Thyroid gland (tissue), 4 donors: ENCODE results near the gene HEATR9. TPM values are rescaled to one million over a fixed set of nuclear protein-coding genes. Genes with fewer than 3 reads are reported as not detected.

Experiments
- DNase-seq, 2 donors: peaks; one replicate each; pipeline ENCODE4 v3.0.0-alpha.2; 2019
- H3K27ac ChIP-seq, 3 donors: fragments of 200-600 bp; sonication (generic); 1 replicate in 2 of 3; 2 replicates in 1 of 3; pipeline ENCODE4 v1.5.1; 2016 to 2019; ENCODE audit warnings: mild to moderate bottlenecking in 1 of 3, moderate library complexity in 1 of 3
- H3K27me3 ChIP-seq: fragments of 200-600 bp; sonication (generic); one replicate; pipeline ENCODE4 v1.5.1; 2019
- H3K36me3 ChIP-seq, 2 donors: fragments of 200-600 bp; sonication (generic); one replicate each; pipeline ENCODE4 v1.5.1; 2016 to 2019
- H3K4me1 ChIP-seq, 2 donors: fragments of 200-600 bp; sonication (generic); one replicate each; pipeline ENCODE4 v1.5.1; 2017 to 2019
- H3K4me3 ChIP-seq, 3 donors: fragments of 200-600 bp; sonication (generic); replicated peaks in 1 of 3; 1 replicate in 2 of 3; 2 replicates in 1 of 3; pipeline ENCODE4 v1.5.1; 2016; ENCODE audit warnings: mild to moderate bottlenecking in 1 of 3
- H3K9me3 ChIP-seq: fragments of 200-600 bp; sonication (generic); one replicate; pipeline ENCODE4 v1.5.1; 2017
- CTCF ChIP-seq, 6 experiments: fragments of 200-600 bp in 3 of 6; fragments of 450-650 bp in 3 of 6; sonication (generic) in 3 of 6; IDR thresholded peaks; one replicate each; pipeline ENCODE4 v1.5.1; 2016 to 2019; ENCODE audit warnings: antibody characterized with exemption in 6 of 6, mild to moderate bottlenecking in 2 of 6, inconsistent platforms in 1 of 6, moderate library complexity in 1 of 6
- POLR2A ChIP-seq, 2 donors: fragments of 450-650 bp; IDR thresholded peaks; one replicate each; pipeline ENCODE4 v1.6.1; 2017; ENCODE audit warnings: antibody characterized with exemption in 2 of 2, mild to moderate bottlenecking in 2 of 2, moderate library complexity in 1 of 2
- WGBS, 2 donors: methylation state at CpG; one replicate each; pipeline ENCODE4 v1.1.5; 2017; 5-methylcytosine and 5-hydroxymethylcytosine counted together
- intact Hi-C: fragments of 100-400 bp; cut with DNase I; formaldehyde crosslinking; loops from one replicate; pipeline ENCODE4 v1.15.1; 2023
- total RNA-seq, 4 donors: library from RNA; depleted of rRNA; stranded (reverse); fragments of >200 nt; gene quantifications; one replicate each; pipeline ENCODE4 v1.2.3, GENCODE V29; 2016

HEATR9 gene
- total RNA-seq, 4 donors from 2014 or later = 0.40 TPM; not detected in 3

GRCh38 chr17:35912942-35913341 lies 44.3 kb upstream of the HEATR9 start:
- no peaks in the 10 kb centered on the region for H3K36me3 ChIP-seq
- H3K4me3 ChIP-seq = no peak overlapping the region
- H3K27me3 ChIP-seq = no peaks in the 10 kb centered on the region
- TF ChIP-seq POLR2A (IDR thresholded peaks at IDR 0.05) = no peak
- no peak for TF ChIP-seq CTCF (IDR thresholded peaks at IDR 0.05)
- no peaks in the 10 kb centered on the region for H3K4me1 ChIP-seq
- WGBS, 2 donors = 91 to 94% methylated on average over 2 of the region's 2 CpGs
- no peak for DNase-seq
- H3K27ac ChIP-seq = no peak overlapping the region
- no peaks in the 10 kb centered on the region for H3K9me3 ChIP-seq
- intact Hi-C loops = no loop called here

GRCh38 chr17:35912339-35912912 lies 43.7 kb upstream of the HEATR9 start:
- no peak for TF ChIP-seq POLR2A (IDR thresholded peaks at IDR 0.05)
- TF ChIP-seq CTCF (IDR thresholded peaks at IDR 0.05) = no peak
- intact Hi-C loops = no loop called here
- H3K27ac ChIP-seq = no peak overlapping the region
- no peak overlapping the region for H3K4me3 ChIP-seq
- no peaks in the 10 kb centered on the region for H3K9me3 ChIP-seq
- H3K4me1 ChIP-seq = no peaks in the 10 kb centered on the region
- H3K36me3 ChIP-seq = no peaks in the 10 kb centered on the region
- no peak for DNase-seq
- H3K27me3 ChIP-seq = no peaks in the 10 kb centered on the region
- WGBS, 2 donors = 96 to 97% methylated on average over 3 of the region's 3 CpGs

- Histone ChIP-seq H3K27ac (no peak overlapping the region), H3K36me3 (no peaks in the 10 kb centered on the region), H3K9me3 (no peaks in the 10 kb centered on the region), H3K27me3 (no peaks in the 10 kb centered on the region), H3K4me1 (no peaks in the 10 kb centered on the region), H3K4me3 (no peak overlapping the region)
- WGBS, 2 donors = 83 to 86% methylated on average over 3 of the region's 3 CpGs
- intact Hi-C loops = no loop called here
- TF ChIP-seq POLR2A (IDR thresholded peaks at IDR 0.05) (no peak), CTCF (IDR thresholded peaks at IDR 0.05) (no peak)
- no peak for DNase-seq
These were observed 40.7 kb upstream of the HEATR9 start for GRCh38 chr17:35909408-35909807.

GRCh38 chr17:35907691-35908090 lies 39.0 kb upstream of the HEATR9 start:
- H3K4me3 ChIP-seq = no peak overlapping the region
- intact Hi-C loops = no loop called here
- 79 to 87% methylated on average over 5 of the region's 5 CpGs for WGBS, 2 donors
- no peaks in the 10 kb centered on the region for H3K4me1 ChIP-seq
- H3K9me3 ChIP-seq = no peaks in the 10 kb centered on the region
- H3K27me3 ChIP-seq = no peaks in the 10 kb centered on the region
- TF ChIP-seq CTCF (IDR thresholded peaks at IDR 0.05) (no peak), POLR2A (IDR thresholded peaks at IDR 0.05) (no peak)
- no peak overlapping the region for H3K27ac ChIP-seq
- DNase-seq = no peak
- no peaks in the 10 kb centered on the region for H3K36me3 ChIP-seq

- no peaks in the 10 kb centered on the region for H3K27me3 ChIP-seq
- WGBS, 2 donors = 52 to 63% methylated on average over 3 of the region's 3 CpGs
- no peaks in the 10 kb centered on the region for H3K4me1 ChIP-seq
- no peaks in the 10 kb centered on the region for H3K36me3 ChIP-seq
- TF ChIP-seq CTCF (IDR thresholded peaks at IDR 0.05) (no peak), POLR2A (IDR thresholded peaks at IDR 0.05) (no peak)
- H3K9me3 ChIP-seq = no peaks in the 10 kb centered on the region
- no peak overlapping the region for H3K27ac ChIP-seq
- no peak overlapping the region for H3K4me3 ChIP-seq
- DNase-seq = no peak
- intact Hi-C loops = no loop called here
These were observed 38.4 kb upstream of the HEATR9 start for GRCh38 chr17:35906926-35907637.
